Measurements from ENCODE around the gene ZNF354C. TPM values are rescaled to one million over a fixed set of nuclear protein-coding genes. Genes with fewer than 3 reads are reported as not detected.
"Not testable (repeated sequence)": the region's sequence is repeated elsewhere in the genome, so short reads cannot be mapped to it uniquely, and the experiment has no call there.

Gene ZNF354C
- polyA plus RNA-seq (2013, experiment 1 of 2; ENCODE audit: insufficient read length): 6.1 TPM
- polyA plus RNA-seq (2013, experiment 2 of 2; ENCODE audit: insufficient read length): 5.8 TPM

GRCh38 chr5:179060116-179061008, at the start of gene ZNF354C:
TSS of gene ZNF354C (plus strand) at chr5:179060373. CDS start at chr5:179062069, 1,696 bp downstream.
- DNase-seq: peak; percentile 92

- DNase-seq: peak; percentile 96
Observed at GRCh38 chr5:179023528-179024189, 36.5 kb upstream of the ZNF354C start, which contains the start of gene ZNF879. TSS of gene ZNF879 (plus strand) at chr5:179023804. CDS start at chr5:179025005, 1,201 bp downstream.

- no peak for DNase-seq
Observed at GRCh38 chr5:179033004-179033580, 27.1 kb upstream of the ZNF354C start.

- DNase-seq: no peak
Observed at GRCh38 chr5:179044765-179045164, 15.4 kb upstream of the ZNF354C start.

- DNase-seq: no peak
Observed at GRCh38 chr5:179051784-179052183, 8.4 kb upstream of the ZNF354C start.

- no peak for DNase-seq
Observed at GRCh38 chr5:179054036-179054785, 6.0 kb upstream of the ZNF354C start.

- DNase-seq: no peak
Observed at GRCh38 chr5:179054876-179055275, 5.3 kb upstream of the ZNF354C start.

- no peak for DNase-seq
Observed at GRCh38 chr5:179055436-179055835, 4.7 kb upstream of the ZNF354C start.

- DNase-seq: no peak
Observed at GRCh38 chr5:179055841-179056240, 4.3 kb upstream of the ZNF354C start.

- DNase-seq: no peak
Observed at GRCh38 chr5:179061025-179061424, 852 bp downstream of the ZNF354C start.

GRCh38 chr5:179065703-179066102, 5.5 kb downstream of the ZNF354C start:
- DNase-seq: no peak

- DNase-seq: no peak
Observed at GRCh38 chr5:179079165-179079987, 19.2 kb downstream of the ZNF354C start.

- DNase-seq: no peak
Observed at GRCh38 chr5:179080724-179081123, 20.6 kb downstream of the ZNF354C start.

GRCh38 chr5:179089502-179089901, 29.3 kb downstream of the ZNF354C start:
- no peak for DNase-seq

- DNase-seq: not testable (repeated sequence)
Observed at GRCh38 chr5:179101282-179101681, 41.1 kb downstream of the ZNF354C start.

GRCh38 chr5:179110528-179110927, 50.4 kb downstream of the ZNF354C start:
- DNase-seq: no peak

GRCh38 chr5:179111267-179112207, 51.4 kb downstream of the ZNF354C start:
- DNase-seq: no peak

GRCh38 chr5:179112469-179113142, 52.4 kb downstream of the ZNF354C start:
- DNase-seq: no peak

GRCh38 chr5:179113143-179113530, 53.0 kb downstream of the ZNF354C start:
- DNase-seq: no peak

Data from fibroblast of skin of abdomen (primary cell).